Fibroblast of peridontal ligament (primary cell): ENCODE data around the gene UPK3A.
"Not testable (repeated sequence)": the region's sequence is repeated elsewhere in the genome, so short reads cannot be mapped to it uniquely, and the experiment has no call there.

Experiments
- DNase-seq: peaks from one replicate; pipeline ENCODE4 v3.0.0-alpha.2; 2010; ENCODE audit errors: extremely low read depth

UPK3A gene

DNA sequence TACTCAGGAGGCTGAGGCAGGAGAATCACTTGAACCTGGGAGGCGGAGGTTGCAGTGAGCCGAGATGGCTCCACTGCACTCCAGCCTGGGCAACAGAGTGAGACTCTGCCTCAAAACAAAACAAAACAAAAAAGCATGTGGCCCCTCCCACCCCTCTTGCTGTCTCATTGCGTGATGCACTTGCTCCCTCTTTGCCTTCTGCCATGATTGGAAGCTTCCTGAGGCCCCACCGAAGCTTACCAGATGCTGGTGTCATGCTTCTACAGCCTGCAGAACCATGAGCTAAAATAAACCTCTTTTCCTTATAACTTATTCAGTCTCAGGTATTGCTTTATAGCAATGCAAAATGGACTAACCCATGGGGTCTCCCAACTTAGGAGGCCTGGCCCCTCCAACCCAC is 26.8 kb upstream of the UPK3A start:
- not testable (repeated sequence) for DNase-seq

DNA sequence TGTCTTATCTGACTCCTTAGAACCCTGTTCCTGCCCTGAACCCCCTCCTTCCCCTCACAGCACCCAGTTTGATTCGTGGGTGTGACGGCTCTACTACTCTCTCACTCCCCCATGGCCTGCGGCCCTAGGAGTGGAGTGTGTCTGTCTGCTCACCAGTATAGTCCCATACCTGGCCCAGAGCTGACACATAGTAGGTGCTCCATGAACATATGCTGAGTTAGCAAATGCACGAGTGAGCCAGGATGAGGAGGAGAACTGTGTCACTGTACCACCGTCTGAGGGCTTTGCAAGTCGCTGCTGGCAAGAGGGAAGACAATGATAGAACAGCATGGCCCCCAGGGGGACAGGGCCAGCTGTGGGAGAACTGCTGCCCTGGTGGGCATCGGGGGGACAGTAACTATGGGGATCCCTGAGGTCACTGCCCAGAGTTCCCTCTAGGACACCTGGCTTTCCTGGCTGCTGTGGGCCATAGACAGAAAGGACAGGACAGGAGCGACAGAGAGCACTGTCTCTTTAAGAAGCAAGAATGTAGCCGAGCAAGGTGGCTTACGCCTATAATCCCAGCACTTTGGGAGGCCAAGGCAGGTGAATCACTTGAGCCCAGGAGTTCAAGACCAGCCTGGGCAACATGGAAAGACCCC is 24.9 kb upstream of the UPK3A start:
- no peak for DNase-seq

DNA sequence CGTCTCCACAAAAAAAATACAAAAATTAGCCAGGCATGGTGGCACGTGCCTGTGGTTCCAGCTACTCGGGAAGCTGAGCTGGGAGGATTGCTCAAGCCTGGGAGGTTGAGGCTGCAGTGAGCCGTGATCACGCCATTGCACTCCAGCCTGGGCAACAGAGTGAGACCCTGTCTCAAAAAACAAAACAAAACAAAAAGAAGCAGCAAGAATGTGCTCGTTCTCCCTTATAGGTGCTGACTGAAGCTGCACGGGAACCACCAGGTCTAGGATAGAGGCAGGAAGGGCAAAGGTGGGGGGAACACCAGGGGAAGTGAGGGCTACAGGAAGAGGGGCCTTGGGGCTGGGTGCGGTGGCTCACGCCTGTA is 24.4 kb upstream of the UPK3A start:
- not testable (repeated sequence) for DNase-seq

DNA sequence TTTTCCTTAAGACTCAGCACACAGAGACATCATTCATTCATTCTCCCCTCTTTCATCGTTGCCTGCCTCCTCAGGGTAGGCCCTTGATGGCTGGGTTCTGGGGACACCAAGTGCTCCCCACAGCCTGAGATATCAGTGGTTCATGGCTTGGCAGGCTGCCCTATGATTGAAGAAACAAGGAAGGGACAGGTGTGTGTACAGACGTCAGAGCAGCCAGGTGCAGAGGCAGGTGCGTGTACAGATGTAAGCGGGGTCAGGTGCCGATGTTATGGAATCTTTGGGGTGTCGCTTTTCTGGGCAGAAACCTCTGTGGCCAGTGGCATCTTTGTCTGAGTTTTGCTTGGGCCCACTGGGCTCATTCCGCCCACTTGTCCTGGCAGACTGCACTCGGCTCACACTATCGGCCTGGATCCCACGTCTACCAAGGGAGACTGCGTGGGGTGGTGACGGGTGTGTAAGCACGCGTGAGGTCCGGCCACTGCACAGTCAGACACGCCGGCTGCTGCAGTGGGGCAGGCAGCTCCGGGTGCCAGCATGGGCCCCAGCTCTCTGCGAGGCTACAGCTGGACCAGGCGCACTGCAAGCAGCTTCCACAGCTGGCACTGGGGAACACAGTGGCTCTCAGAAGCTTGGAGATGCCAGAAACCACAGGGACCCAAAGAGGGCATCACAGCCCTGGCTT is 23.2 kb upstream of the UPK3A start:
- no peak for DNase-seq

DNA sequence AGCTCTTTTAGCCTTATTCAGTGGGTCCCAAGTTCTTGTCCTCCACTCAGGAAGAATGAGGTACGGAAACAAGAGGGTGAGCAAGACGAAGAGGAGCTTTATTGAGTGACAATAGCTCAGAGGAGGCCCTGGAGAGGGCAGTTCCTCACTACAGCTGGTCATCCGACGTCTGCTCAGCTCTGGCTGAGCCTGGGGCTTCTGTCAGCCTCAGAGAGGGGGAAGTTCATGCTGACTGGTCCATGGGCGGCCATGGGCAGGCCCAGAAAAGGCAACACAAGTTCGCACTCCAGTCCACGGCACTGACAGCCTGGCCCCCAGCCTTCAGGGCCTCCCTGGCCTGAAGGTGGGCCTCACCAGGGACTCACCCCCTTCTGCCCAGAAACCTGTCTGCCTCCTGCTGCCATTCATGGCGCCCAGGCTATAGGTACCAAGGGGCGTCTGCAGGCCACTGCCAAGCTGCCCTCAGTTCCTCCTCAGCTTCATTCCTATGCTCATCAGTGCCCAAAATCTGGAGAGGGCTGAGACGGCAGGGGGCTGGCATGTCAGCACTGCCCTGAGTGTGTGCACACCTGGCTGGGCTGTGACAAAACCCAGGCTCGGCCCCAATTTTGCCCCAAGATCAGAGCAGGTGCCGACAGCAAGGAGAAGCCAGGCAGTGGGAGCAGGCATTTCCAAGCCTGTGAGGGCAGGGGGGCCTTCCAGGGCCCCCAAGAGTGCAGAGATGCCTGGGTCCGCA is 22.4 kb upstream of the UPK3A start:
- DNase-seq = no peak

DNA sequence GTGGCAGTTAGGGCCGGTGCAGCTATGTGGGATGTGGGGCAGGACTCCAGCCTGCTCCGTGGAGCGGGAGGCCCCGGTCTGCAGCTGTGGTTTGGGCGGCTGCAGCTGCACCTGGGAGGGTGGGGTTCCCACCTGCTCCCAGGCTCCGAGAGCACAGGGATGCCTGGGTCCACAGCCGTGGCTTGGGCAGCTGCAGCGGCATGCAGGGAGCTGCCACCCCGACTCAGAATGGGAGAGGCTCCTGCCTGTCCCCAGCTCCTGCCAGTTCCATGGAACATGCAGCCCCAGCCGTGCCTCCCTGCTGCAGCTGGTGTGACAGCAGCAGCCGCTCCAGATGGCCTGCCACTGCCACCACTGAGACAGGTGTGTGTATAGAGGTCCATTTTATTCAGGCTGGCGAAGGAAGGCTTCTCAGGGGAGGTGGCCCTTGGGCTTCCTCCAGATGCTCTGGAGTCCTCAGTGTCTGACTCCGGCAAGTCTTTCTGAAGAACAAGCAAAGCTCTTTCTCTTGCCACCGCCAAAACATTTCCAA is 21.8 kb upstream of the UPK3A start:
- DNase-seq = no peak

DNA sequence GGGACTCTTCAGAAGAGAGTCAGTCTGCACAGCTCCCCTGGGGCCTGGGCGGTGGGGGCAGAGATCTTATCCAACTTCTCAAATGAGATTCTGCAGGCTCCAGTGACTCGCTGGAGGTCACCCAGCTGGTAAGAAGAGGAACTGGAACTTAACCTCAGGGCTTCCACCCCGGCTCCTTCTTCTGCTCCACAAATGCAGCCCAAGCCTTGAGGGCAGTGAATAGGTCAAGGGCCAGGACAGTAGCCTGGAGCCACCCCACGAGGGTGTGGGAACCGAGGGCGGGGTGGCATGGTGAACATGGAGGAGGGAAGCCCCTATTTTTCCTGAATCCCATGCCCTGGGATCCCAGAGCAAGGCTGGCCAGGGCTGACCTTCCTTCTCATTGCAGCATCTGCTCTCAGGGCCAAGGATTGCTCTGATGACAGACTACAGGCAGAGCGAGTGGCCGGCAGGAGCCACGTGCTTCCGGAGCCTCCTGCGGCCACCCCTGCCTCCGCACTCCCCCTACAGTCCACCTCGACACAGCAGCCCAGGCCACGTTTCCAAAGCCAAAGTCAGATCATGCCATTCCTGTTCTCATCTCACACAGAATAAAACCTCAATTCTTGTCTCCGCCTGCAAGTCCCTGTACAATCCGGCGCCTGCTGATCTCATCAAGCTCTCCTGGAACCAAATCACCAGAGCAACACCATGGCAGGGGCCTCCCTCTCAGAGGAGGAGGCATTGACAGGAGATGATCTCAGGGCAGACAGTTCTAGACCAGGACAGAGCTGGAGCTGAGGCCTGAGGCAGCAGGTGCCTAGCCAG is 21.1 kb upstream of the UPK3A start:
- DNase-seq = peak; percentile 79

DNA sequence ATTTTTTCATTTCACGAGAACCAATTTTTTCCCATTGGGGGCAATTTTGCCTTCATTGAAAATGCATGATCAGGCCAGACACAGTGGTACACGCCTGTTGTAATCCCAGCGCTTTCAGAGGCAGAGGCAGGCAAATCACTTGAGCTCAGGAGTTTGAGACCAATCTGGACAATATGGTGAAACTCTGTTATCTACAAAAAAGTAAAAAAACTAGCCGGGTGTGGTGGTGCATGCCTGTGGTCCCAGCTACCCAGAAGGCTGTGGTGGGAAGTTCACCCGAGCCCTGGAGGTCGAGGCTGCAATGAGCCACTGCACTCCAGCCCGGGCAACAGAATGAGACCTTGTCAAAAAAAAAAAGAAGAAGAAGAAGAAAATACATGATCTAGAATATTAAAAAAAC is 19.2 kb upstream of the UPK3A start:
- peak; percentile 13 for DNase-seq

DNA sequence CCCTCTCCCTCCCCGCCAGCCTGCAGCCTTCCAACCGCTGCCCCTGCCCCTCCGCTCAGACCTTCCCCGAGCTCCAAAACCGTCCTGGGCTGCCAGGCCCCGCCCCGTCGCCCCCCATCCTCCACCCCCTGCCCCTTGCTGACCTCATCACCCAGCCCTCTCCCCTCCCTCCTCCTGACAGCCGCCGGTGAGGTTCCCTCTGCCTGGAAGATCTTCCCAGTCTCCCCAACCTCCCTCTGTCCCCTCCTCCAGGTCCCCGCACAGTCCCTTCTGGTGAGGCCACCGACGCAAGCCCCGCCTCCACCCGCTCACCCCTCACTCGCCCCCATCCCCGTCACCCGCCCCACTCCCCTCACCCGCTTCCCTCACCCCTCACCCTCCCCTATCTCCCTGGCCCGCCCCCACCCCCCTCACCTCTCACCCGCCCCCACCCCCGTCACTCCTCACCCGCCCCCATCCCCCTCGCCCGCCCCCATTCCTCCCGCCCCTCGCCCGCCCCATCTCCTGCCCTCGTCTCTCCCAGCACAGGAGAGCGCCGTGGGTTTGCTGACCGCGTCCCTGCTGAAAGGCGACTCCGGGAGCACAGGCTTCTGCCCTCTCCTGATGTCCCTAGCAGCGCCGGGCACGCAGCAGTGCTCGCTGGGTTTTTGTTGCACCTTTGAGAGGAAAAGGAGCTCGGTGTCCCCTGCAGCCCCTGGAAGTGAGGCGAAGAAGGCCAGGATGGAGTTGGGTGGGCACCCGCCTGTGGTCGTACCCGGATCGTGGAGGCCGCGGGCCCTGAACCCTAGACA is 16.4 kb upstream of the UPK3A start:
- DNase-seq = no peak

DNA sequence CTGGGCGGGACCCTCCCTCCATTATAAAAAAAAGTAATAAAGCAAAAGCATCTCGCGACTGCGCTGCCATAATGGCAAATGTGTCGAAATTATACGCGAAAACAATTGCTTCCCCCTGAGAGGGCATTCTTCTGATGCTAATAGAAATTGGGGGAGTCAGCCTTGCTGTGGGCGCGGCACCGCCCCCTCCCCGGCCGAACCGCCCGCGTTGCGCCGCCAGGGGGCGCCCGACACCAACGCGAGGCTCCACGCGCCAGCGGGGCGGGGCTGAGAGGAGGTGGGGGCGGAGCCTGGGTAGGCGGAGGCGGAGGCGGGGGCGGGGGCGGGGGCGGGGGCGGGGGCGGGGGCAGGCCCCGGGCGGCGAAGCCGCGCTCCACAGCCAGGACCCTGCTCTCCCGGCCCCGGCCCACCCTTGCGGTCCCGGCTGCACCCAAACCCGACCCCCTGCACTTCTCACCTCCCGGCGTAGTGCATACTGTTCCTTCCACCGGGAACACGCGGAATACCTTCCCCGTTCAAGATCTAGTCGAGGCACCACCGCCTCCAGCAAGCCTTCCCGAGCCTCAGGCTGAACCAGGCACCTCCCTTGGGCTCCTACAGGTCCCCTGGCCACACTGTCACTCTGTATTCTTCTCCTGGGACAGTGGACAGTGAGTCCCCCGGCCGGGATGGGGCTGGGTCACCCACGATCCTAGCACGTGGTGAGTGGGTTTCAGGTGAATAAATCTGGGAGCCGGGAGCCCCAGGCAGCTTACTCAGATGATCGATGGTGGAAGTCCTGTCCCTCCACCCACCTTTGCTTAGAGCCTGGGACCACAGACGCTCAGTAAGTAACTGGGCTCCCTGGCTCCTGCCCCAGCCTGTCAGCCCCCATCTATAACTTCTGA is 15.5 kb upstream of the UPK3A start:
- DNase-seq = peak; percentile 63

DNA sequence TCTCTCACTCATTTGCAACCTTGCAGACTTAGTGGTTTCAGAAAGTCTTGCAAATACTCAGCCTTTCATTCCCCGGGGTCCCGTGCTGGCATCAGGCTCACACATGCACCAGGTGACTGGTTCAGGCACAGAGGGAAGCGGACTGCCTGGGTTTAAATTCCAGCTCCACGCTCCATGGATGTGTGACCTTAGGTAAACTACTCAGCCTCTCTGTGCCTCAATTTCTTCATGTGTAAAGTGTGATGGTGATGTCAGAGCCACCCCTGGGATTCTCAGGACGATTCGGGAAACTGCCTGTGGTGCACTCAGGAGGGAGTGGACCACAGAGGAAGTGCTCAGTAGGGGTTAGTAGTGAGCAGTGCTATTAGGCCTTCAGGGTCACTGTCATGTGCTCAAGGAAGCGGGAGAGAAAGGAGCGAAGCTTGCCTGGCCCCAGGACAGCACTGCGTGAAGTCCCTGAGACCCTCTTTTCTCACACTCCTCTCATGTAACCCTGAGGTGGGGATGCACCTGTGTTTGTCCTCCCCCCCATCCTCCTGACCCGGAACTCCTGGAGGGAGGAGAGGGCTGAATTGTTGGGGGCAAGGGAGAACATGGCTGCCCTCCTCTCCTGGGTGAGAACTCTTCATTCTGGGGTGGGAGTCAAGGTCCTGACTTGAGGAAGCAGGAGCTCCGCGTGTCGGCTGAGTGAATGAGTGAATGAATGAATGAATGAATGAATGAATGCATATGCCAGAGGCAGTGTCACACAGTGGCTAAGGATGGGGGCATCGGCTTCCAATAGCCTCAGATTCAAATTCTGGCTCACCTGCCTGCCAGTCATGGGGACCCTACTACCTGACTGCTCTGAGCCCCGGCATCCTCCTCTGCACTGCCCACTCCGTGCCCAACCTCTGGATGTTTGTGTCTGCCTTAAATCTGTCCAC is 14.4 kb upstream of the UPK3A start:
- no peak for DNase-seq

DNA sequence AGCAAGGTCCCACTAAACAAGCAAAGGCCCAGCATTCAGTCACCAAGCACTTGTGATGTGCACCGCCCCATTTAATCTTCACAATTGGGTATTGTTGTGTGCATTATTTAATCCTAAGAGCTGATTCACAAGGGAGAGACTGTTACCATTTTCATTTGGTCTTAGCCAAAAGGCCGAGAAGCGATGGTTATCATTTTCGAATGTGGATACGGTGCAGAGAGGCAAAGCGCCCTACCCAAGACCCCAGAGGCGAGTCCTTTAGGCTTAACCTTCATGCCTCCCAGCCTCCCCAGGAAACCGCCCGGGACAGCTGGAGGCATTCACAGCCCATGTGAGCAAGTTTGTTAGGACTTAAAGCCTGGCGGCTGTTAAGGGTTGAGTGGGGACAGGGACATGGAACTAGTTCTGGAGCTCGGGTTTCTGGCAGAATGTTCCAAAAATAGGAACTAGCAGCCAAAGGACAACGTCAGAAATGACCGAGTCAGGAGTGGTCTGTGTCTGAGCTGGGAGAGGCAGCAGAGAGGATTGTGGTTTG is 13.0 kb upstream of the UPK3A start:
- peak; percentile 52 for DNase-seq

DNA sequence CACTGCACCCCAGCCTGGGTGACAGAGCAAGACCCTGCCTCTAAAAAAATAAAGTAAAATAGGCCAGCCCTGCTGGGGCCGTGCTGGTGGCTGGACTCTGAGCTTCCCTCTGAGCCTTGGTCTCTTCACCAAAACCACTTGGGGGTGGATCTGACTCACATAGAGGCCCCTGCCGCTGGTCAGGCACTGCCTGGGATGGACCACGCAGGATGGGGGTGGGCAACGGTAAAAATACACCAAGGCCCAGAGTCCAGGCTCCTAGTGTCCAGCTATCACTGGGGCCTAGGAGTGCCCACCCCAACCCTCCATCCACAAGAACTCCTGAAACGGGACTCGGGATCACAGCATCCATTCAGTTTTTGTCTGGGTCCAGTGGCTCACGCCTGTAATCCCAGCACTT is 12.3 kb upstream of the UPK3A start:
- no peak for DNase-seq

DNA sequence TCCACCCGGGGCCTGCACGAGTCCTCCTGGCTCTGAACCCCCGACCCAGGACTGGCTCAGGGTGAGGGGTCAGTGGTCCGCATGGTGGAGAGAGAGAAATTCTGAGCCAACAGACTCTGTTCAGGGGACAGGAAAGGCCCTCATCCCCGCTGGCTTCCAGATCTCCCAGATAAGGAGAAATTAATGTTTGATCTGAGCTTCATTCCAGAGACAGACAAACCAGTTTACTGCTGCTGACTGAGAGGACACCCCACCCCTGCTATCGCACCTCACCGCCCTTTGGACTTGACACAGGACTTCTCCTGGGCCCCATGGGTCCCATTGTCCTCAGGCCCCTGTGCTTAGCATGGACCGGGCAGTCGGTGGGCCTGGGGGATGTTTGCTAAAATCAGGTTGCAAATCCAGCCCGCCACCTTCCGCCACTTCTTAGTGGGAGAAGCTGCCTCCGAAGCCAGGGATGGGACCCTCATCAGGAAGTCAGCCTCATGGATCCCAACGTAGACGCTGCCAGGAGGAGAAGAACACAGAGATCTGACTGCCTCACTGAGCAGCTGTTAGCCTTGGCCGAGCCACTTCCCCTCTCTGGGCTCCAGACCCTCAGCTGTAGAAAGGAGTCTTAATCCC is 11.2 kb upstream of the UPK3A start:
- DNase-seq = no peak

DNA sequence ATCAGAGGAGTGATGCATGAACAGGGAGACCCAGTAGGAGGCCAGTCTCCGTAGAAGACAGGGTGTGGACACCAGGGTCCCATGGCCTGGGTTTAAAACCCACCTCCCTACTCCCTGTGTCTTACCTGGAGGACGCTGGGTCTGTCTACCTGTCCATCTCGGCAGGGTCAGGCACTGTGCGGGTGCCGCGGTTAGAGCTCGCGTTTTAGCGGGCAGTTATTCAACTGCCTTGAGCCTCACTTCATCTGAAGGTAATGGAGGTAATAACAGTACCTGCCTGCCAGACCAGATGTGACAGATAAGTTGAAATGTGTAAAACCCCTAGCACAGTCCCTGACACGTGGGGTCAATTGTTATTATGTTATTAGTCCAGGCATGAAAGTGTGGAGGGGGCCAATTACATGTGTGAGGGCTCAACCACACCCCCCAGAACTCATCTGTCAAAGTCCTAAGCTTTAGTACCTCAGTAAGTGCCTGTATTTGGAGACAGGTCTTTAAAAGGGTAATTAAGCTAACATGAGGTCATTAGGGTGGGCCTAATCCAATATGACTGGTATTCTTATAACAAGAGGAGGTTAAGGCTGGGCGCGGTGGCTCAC is 8.1 kb upstream of the UPK3A start:
- DNase-seq = no peak

DNA sequence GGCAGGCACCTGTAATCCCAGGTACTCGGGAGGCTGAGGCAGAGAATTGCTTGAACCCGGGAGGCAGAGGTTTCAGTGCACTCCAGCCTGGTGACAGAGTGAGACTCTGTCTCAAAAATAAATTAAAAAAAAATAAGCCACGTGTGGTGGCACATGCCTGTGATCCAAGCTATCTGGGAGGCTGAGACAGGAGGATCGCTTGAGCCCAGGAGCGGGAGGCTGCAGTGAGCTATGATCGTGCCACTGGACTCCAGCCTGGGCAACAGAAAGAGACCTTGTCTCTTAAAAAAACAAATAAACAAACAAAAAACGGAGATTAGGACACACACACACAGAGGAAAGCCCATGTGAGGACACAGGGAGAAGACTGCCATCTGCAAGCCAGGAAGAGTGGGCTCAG is 7.0 kb upstream of the UPK3A start:
- DNase-seq = not testable (repeated sequence)

DNA sequence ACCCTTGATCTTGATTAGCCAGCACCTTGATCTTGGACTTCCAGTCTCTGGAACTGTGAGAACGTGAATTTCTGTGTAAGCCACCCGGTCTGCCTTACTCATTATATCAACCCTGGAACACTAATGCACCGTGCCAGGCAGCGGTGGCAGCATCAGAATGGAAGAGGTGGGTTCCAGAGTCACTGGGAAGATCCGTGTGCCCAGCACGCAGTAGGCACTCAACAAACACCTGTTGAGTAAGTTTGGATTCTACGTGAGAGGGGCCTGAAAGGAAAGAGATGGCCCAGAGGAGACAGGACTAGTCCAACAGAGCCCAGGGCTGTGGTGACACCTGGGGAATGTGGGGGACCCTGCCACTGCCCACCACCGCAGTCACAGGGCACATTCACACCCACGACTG is 6.6 kb upstream of the UPK3A start:
- DNase-seq = no peak

DNA sequence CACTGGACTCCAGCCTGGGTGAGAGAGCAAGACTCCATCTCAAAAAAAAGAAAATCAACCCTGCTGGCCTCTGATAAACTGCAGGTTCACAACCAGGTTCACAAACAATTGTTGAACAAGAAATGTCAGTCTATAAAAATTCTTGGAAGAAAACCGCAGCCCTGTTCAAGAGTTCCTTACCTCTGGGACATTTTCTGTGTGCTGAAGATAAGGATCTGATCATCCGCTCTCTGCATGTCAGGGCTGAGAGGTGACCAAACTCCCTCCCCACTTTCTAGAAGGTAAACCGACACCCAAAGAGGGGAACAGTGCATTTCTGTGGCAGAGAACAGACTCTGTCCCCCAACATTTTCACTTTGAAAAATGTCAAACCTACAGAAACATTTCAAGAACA is 4.2 kb upstream of the UPK3A start:
- no peak for DNase-seq
